ENCODE data around the gene COPG1. TPM values are rescaled to one million over a fixed set of nuclear protein-coding genes. Genes with fewer than 3 reads are reported as not detected.

COPG1 gene
- total RNA-seq, 1 experiment from 2014 or later, result 225 TPM

DNA sequence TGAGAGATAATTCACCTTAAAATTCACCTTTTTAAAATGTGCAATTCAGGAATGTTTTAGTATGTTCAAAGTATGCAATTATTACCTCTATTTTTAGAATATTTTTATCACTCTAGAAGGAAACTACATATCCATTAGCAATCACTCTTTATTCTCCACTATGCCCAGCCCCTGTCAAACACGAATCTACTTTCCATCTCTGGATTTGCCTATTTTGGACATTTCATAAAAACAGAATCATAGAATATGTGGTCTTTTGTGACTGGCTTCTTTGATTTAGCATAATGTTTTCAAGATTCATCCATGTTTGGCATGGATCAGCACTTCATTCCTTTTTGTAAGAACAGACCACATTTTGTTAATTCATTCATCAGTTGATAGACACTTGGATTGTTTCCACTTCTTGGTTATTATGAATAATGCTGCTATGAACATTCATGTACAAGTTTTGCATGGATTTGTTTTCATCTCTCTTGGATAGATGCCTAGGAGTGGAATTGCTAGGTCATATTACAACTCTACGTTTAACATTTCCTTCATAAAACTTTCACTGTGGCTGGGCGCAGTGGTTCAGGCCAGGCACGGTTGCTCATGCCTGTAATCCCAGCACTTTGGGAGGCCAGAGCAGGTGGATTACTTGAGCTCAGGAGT lies 42.0 kb downstream of the COPG1 start:
- H3K27ac ChIP-seq (ENCODE audit: low read length), result no peak overlapping the region
- no peaks in the 10 kb centered on the region for H3K9me3 ChIP-seq (ENCODE audit: control insufficient read depth, insufficient read depth, low read depth, low read length)
- intact Hi-C loops (cut with micrococcal nuclease; ENCODE audit: unreplicated experiment), result no loop called here
- no peaks in the 10 kb centered on the region for H3K4me1 ChIP-seq (ENCODE audit: control insufficient read depth, insufficient read depth, low read length)
- CTCF ChIA-PET, result no interaction called here
- H3K4me3 ChIP-seq (ENCODE audit: low read depth in 2 of 2, low read length in 2 of 2), result no peak overlapping the region
- no peaks in the 10 kb centered on the region for H3K27me3 ChIP-seq (ENCODE audit: control insufficient read depth, insufficient read depth, low read length)
- BruUV-seq (replicated peaks), result TSS peak; percentile 25
- no peak for DNase-seq (ENCODE audit: low read depth, low spot score)
- POLR2A ChIA-PET, result interaction anchor here (0.6 kb wide), 1 partner anchor 37 kb away, joined by 8 read pairs; no protein-coding TSS in a partner anchor
- H3K36me3 ChIP-seq (ENCODE audit: control insufficient read depth, insufficient read depth, low read length), result peaks cover 4% of the 10 kb centered on the region; the same call in 1 of the 2 replicates
- ATAC-seq, result no peak
- in situ Hi-C loops (cut with HindIII; ENCODE audit: low pct_unique_long_range_greater_than_20kb, low sequenced_read_pairs), result no loop called here
- TF ChIP-seq, protein P1, sequence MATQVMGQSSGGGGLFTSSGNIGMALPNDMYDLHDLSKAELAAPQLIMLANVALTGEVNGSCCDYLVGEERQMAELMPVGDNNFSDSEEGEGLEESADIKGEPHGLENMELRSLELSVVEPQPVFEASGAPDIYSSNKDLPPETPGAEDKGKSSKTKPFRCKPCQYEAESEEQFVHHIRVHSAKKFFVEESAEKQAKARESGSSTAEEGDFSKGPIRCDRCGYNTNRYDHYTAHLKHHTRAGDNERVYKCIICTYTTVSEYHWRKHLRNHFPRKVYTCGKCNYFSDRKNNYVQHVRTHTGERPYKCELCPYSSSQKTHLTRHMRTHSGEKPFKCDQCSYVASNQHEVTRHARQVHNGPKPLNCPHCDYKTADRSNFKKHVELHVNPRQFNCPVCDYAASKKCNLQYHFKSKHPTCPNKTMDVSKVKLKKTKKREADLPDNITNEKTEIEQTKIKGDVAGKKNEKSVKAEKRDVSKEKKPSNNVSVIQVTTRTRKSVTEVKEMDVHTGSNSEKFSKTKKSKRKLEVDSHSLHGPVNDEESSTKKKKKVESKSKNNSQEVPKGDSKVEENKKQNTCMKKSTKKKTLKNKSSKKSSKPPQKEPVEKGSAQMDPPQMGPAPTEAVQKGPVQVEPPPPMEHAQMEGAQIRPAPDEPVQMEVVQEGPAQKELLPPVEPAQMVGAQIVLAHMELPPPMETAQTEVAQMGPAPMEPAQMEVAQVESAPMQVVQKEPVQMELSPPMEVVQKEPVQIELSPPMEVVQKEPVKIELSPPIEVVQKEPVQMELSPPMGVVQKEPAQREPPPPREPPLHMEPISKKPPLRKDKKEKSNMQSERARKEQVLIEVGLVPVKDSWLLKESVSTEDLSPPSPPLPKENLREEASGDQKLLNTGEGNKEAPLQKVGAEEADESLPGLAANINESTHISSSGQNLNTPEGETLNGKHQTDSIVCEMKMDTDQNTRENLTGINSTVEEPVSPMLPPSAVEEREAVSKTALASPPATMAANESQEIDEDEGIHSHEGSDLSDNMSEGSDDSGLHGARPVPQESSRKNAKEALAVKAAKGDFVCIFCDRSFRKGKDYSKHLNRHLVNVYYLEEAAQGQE (IDR thresholded peaks at IDR 0.05; ENCODE audit: insufficient read depth in 1 of 2, low read depth in 2 of 2, low read length in 1 of 2), result no peak
- TF ChIP-seq TCF7L2 (IDR thresholded peaks at IDR 0.05; ENCODE audit: low read depth, low read length) (no peak), POLR2AphosphoS5 (IDR thresholded peaks at IDR 0.05; ENCODE audit: low read depth, low read length) (no peak), SIN3A (IDR thresholded peaks at IDR 0.05; ENCODE audit: borderline replicate concordance, insufficient read depth, low read depth, low read length) (no peak)
- TF ChIP-seq, protein P2, sequence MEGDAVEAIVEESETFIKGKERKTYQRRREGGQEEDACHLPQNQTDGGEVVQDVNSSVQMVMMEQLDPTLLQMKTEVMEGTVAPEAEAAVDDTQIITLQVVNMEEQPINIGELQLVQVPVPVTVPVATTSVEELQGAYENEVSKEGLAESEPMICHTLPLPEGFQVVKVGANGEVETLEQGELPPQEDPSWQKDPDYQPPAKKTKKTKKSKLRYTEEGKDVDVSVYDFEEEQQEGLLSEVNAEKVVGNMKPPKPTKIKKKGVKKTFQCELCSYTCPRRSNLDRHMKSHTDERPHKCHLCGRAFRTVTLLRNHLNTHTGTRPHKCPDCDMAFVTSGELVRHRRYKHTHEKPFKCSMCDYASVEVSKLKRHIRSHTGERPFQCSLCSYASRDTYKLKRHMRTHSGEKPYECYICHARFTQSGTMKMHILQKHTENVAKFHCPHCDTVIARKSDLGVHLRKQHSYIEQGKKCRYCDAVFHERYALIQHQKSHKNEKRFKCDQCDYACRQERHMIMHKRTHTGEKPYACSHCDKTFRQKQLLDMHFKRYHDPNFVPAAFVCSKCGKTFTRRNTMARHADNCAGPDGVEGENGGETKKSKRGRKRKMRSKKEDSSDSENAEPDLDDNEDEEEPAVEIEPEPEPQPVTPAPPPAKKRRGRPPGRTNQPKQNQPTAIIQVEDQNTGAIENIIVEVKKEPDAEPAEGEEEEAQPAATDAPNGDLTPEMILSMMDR (IDR thresholded peaks at IDR 0.05), result no peak

DNA sequence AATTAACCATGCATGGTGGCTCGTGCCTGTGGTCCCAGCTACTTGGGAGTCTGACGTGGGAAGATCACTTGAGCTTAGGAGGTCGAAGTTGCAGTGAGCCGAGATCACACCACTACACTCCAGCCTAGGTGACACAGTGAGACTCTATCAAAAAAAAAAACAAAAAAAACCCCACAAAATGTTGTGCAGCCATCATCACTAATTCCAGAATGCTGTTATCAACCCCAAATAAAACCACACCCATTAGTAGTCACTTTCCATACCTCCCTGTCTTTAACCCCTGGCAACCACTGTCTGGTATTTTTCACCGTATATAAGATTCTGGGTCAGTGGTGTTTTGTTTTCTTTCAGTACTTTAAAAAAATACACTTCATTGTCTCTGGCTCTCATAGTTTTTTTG lies 45.9 kb downstream of the COPG1 start:
- in situ Hi-C loops (cut with HindIII; ENCODE audit: low pct_unique_long_range_greater_than_20kb, low sequenced_read_pairs) (no loop called here), intact Hi-C loops (cut with micrococcal nuclease; ENCODE audit: unreplicated experiment) (no loop called here)
- ChIA-PET POLR2A (no interaction called here), CTCF (no interaction called here)
- H3K27me3 ChIP-seq (ENCODE audit: control insufficient read depth, insufficient read depth, low read length), result no peaks in the 10 kb centered on the region
- no peak overlapping the region for H3K4me3 ChIP-seq (ENCODE audit: low read depth in 2 of 2, low read length in 2 of 2)
- H3K9me3 ChIP-seq (ENCODE audit: control insufficient read depth, insufficient read depth, low read depth, low read length), result no peaks in the 10 kb centered on the region
- ATAC-seq (no peak), DNase-seq (ENCODE audit: low read depth, low spot score) (no peak)
- TF ChIP-seq, protein P1 (IDR thresholded peaks at IDR 0.05; ENCODE audit: insufficient read depth in 1 of 2, low read depth in 2 of 2, low read length in 1 of 2), result no peak
- TF ChIP-seq SIN3A (IDR thresholded peaks at IDR 0.05; ENCODE audit: borderline replicate concordance, insufficient read depth, low read depth, low read length) (no peak), POLR2AphosphoS5 (IDR thresholded peaks at IDR 0.05; ENCODE audit: low read depth, low read length) (no peak), TCF7L2 (IDR thresholded peaks at IDR 0.05; ENCODE audit: low read depth, low read length) (no peak)
- TF ChIP-seq, protein P2 (IDR thresholded peaks at IDR 0.05), result no peak
- no peak overlapping the region for H3K27ac ChIP-seq (ENCODE audit: low read length)
- no peaks in the 10 kb centered on the region for H3K4me1 ChIP-seq (ENCODE audit: control insufficient read depth, insufficient read depth, low read length)
- H3K36me3 ChIP-seq (ENCODE audit: control insufficient read depth, insufficient read depth, low read length), result peaks cover 16% of the 10 kb centered on the region
- BruUV-seq (replicated peaks), result no TSS peak

Data from Panc1 (cell line).